ENCODE results near the gene UPF1.

UPF1 gene

GRCh38 chr19:18841400-18841799 is 9.6 kb downstream of the UPF1 start:
- DNase-seq: no peak

- no peak for DNase-seq
Measured at GRCh38 chr19:18842166-18842565, 10.4 kb downstream of the UPF1 start.

GRCh38 chr19:18843960-18844359 is 12.2 kb downstream of the UPF1 start:
- DNase-seq: no peak

GRCh38 chr19:18844806-18845329 is 13.1 kb downstream of the UPF1 start:
- no peak for DNase-seq

GRCh38 chr19:18845961-18846360 is 14.2 kb downstream of the UPF1 start:
- DNase-seq: no peak

- DNase-seq: no peak
Measured at GRCh38 chr19:18846862-18847548, 15.2 kb downstream of the UPF1 start.

GRCh38 chr19:18847549-18848463 is 16.0 kb downstream of the UPF1 start:
- DNase-seq: no peak

- DNase-seq: no peak
Measured at GRCh38 chr19:18848878-18849661, 17.3 kb downstream of the UPF1 start.

GRCh38 chr19:18849838-18850400 is 18.2 kb downstream of the UPF1 start:
- no peak for DNase-seq

GRCh38 chr19:18850471-18851375 is 19.0 kb downstream of the UPF1 start:
- no peak for DNase-seq

- DNase-seq: no peak
Measured at GRCh38 chr19:18851673-18852325, 20.0 kb downstream of the UPF1 start.

GRCh38 chr19:18852648-18853047 is 20.9 kb downstream of the UPF1 start:
- no peak for DNase-seq

GRCh38 chr19:18853755-18854427 is 22.1 kb downstream of the UPF1 start:
- no peak for DNase-seq

- no peak for DNase-seq
Measured at GRCh38 chr19:18854982-18855381, 23.2 kb downstream of the UPF1 start.

GRCh38 chr19:18855647-18856384 is 24.1 kb downstream of the UPF1 start:
- DNase-seq: no peak

GRCh38 chr19:18856385-18857126 is 24.8 kb downstream of the UPF1 start:
- DNase-seq: no peak

- no peak for DNase-seq
Measured at GRCh38 chr19:18857223-18857622, 25.5 kb downstream of the UPF1 start.

- DNase-seq: no peak
Measured at GRCh38 chr19:18858906-18859646, 27.3 kb downstream of the UPF1 start.
